ENCODE results near the gene NET1.

Gene NET1

DNA sequence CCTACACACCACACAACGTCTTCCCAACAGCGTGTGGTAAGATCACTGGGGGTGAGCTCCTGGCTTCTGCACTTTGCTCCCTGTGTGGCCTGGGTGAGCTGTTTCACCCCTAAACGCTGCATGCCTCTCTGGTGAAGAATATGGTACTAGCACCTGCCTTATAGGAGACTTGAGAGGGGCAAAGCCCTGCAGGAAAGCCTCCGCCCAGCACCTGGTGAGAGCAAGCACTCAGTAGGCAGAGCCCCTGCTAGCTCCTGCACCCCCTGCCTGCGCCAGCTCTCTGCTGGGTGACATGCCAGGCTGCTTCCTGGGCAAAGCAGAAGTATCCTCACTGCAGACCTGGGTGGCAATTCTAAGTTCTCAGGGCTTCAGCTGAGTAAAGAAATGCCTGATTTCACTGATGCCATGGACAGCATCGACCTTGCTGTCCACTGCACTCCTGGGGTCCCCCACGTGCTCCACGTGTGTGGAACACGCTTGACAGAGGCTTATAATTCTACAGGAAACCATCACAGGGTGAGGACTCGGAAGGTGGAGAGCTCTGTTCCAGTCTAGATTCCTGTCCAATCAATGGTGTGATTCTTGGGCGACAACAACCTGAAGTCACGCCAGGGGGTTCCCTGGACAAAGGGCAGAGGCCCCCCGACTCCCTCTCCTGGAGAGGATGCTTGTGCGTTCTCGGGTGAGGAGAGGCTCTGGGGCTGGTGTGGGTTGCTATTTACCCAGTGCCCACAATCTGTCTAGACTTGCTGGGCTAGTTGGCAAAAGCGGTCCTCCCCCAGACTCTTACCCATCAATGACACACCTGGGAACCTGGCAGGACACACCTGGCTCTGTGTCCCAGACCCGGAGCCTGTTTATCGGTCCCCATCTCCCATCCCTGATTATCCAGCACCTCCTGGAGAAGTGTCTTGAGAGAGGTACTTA lies 92.1 kb downstream of the NET1 start:
- DNase-seq = no peak

- no peak for DNase-seq
These were observed 93.9 kb downstream of the NET1 start for GRCh38 chr10:5506246-5506645.

GRCh38 chr10:5506751-5507648 lies 94.6 kb downstream of the NET1 start:
- DNase-seq = no peak

- DNase-seq = no peak
These were observed 95.3 kb downstream of the NET1 start for GRCh38 chr10:5507649-5508131.

GRCh38 chr10:5508161-5508604 lies 95.8 kb downstream of the NET1 start:
- no peak for DNase-seq

Measured in NCI-H446 (cell line).